ENCODE results near the gene NXNL2. TPM values are rescaled to one million over a fixed set of nuclear protein-coding genes. Genes with fewer than 3 reads are reported as not detected.

NXNL2 gene
- total RNA-seq, 1 experiment from 2014 or later: 0.86 TPM

- no peaks in the 10 kb centered on the region for H3K9me2 ChIP-seq (ENCODE audit: insufficient read depth)
- H3K4me3 ChIP-seq (replicated peaks in 1 of 2; ENCODE audit: low read depth in 1 of 2, low read length in 2 of 2): no peak overlapping the region
- POLR2A ChIA-PET: no interaction called here
- no peak overlapping the region for H2AFZ ChIP-seq (ENCODE audit: low read depth, low read length, poor library complexity, severe bottlenecking)
- CTCF ChIA-PET: no interaction called here
- intact Hi-C loops (cut with micrococcal nuclease): no loop called here
- DNase-seq (ENCODE audit: low read depth, low spot score) (no peak), ATAC-seq (no peak)
- no peak overlapping the region for H3K9ac ChIP-seq (ENCODE audit: low read length)
- peak overlapping the region; percentile 19 for H3K4me2 ChIP-seq (ENCODE audit: low read length)
- H4K20me1 ChIP-seq (ENCODE audit: insufficient read depth): no peaks in the 10 kb centered on the region
- H3K4me1 ChIP-seq (ENCODE audit: control insufficient read depth in 1 of 2, insufficient read depth in 2 of 2, low read length in 2 of 2): peaks cover 3 to 12% of the 10 kb centered on the region in 2 experiments; a peak in 2 of 4 replicates
- RAD21 ChIA-PET (ENCODE audit: low non-redundant PET in 1 of 2, low total read pairs in 2 of 2, uncharacterized antibody in 2 of 2, unreplicated experiment in 2 of 2): no interaction called here
- H3K27me3 ChIP-seq (ENCODE audit: insufficient read depth, low read length): no peaks in the 10 kb centered on the region
- no TSS peak for BruUV-seq (replicated peaks)
- H3K9me3 ChIP-seq (ENCODE audit: control insufficient read depth in 1 of 2, insufficient read depth in 1 of 2, low read depth in 1 of 2, low read length in 2 of 2): no peaks in the 10 kb centered on the region
- H3K27ac ChIP-seq (ENCODE audit: low read depth, low read length): no peak overlapping the region
- TF ChIP-seq POLR2A (IDR thresholded peaks at IDR 0.05; ENCODE audit: borderline replicate concordance, extremely low read depth, insufficient read depth, insufficient read length): no peak
- peak; percentile 48; the same call in 1 of the 2 replicates for TF ChIP-seq CEBPB (IDR thresholded peaks at IDR 0.05; ENCODE audit: low read depth)
- H3K36me3 ChIP-seq (ENCODE audit: control insufficient read depth in 1 of 2, insufficient read depth in 2 of 2, low read length in 2 of 2): no peaks in the 10 kb centered on the region
- H3K79me2 ChIP-seq (ENCODE audit: insufficient read depth, low read length): no peaks in the 10 kb centered on the region
These were observed 52.2 kb downstream of the NXNL2 start for GRCh38 chr9:88587182-88587581.

- intact Hi-C loops (cut with micrococcal nuclease): no loop called here
- no peak overlapping the region for H3K4me2 ChIP-seq (ENCODE audit: low read length)
- no peak overlapping the region for H2AFZ ChIP-seq (ENCODE audit: low read depth, low read length, poor library complexity, severe bottlenecking)
- no peaks in the 10 kb centered on the region for H3K36me3 ChIP-seq (ENCODE audit: control insufficient read depth in 1 of 2, insufficient read depth in 2 of 2, low read length in 2 of 2)
- no peak overlapping the region for H3K9ac ChIP-seq (ENCODE audit: low read length)
- ATAC-seq (no peak), DNase-seq (ENCODE audit: low read depth, low spot score) (no peak)
- H3K9me3 ChIP-seq (ENCODE audit: control insufficient read depth in 1 of 2, insufficient read depth in 1 of 2, low read depth in 1 of 2, low read length in 2 of 2): no peaks in the 10 kb centered on the region
- no TSS peak for BruUV-seq (replicated peaks)
- no peak overlapping the region for H3K27ac ChIP-seq (ENCODE audit: low read depth, low read length)
- H3K4me3 ChIP-seq (replicated peaks in 1 of 2; ENCODE audit: low read depth in 1 of 2, low read length in 2 of 2): no peak overlapping the region
- TF ChIP-seq JUND (IDR thresholded peaks at IDR 0.05): no peak
- TF ChIP-seq SRF (IDR thresholded peaks at IDR 0.05; ENCODE audit: low read depth): no peak
- TF ChIP-seq TCF7L2 (IDR thresholded peaks at IDR 0.05; ENCODE audit: borderline replicate concordance, extremely low read depth, insufficient read depth, insufficient read length): no peak
- no peak for TF ChIP-seq ATF3 (IDR thresholded peaks at IDR 0.05)
- no peak for TF ChIP-seq POLR2AphosphoS5 (IDR thresholded peaks at IDR 0.05; ENCODE audit: low read depth, low read length)
- TF ChIP-seq FOSL1 (IDR thresholded peaks at IDR 0.05; ENCODE audit: low read depth): no peak
- TF ChIP-seq ZBTB33 (IDR thresholded peaks at IDR 0.05; ENCODE audit: extremely low read depth, insufficient replicate concordance, low read length): no peak
- TF ChIP-seq SP1 (IDR thresholded peaks at IDR 0.05; ENCODE audit: low read depth): no peak
- TF ChIP-seq POLR2A (IDR thresholded peaks at IDR 0.05; ENCODE audit: borderline replicate concordance, extremely low read depth, insufficient read depth, insufficient read length): no peak
- no peak for TF ChIP-seq ZNF274 (IDR thresholded peaks at IDR 0.05; ENCODE audit: low read depth, low read length)
- no peak for TF ChIP-seq REST (IDR thresholded peaks at IDR 0.05; ENCODE audit: low read depth)
- no peak for TF ChIP-seq RAD21 (IDR thresholded peaks at IDR 0.05; ENCODE audit: low read depth)
- no peak for TF ChIP-seq CEBPB (IDR thresholded peaks at IDR 0.05; ENCODE audit: low read depth)
- TF ChIP-seq EGR1 (IDR thresholded peaks at IDR 0.05; ENCODE audit: low read depth): no peak
- ChIA-PET POLR2A (no interaction called here), RAD21 (ENCODE audit: low non-redundant PET in 1 of 2, low total read pairs in 2 of 2, uncharacterized antibody in 2 of 2, unreplicated experiment in 2 of 2) (no interaction called here), CTCF (no interaction called here)
- H3K79me2 ChIP-seq (ENCODE audit: insufficient read depth, low read length): no peaks in the 10 kb centered on the region
- no peaks in the 10 kb centered on the region for H3K9me2 ChIP-seq (ENCODE audit: insufficient read depth)
- H4K20me1 ChIP-seq (ENCODE audit: insufficient read depth): no peaks in the 10 kb centered on the region
- peaks cover 3 to 12% of the 10 kb centered on the region in 2 experiments; a peak in 2 of 4 replicates for H3K4me1 ChIP-seq (ENCODE audit: control insufficient read depth in 1 of 2, insufficient read depth in 2 of 2, low read length in 2 of 2)
- no peaks in the 10 kb centered on the region; the same call in 1 of the 2 replicates for H3K27me3 ChIP-seq (ENCODE audit: insufficient read depth, low read length)
These were observed 53.1 kb downstream of the NXNL2 start for GRCh38 chr9:88587885-88588649.

Data from HCT116 (cell line).